Pancreas (tissue), 10 donors: Measurements from ENCODE around the gene U2SURP. TPM values are rescaled to one million over a fixed set of nuclear protein-coding genes. Genes with fewer than 3 reads are reported as not detected.
"Not testable (repeated sequence)": the region's sequence is repeated elsewhere in the genome, so short reads cannot be mapped to it uniquely, and the experiment has no call there.

ENCODE experiments used
- ATAC-seq, 4 donors: fragments of 200-7000 bp; cut with Tn5 transposase; one replicate each; pipeline versions ENCODE4 v1.8.0 to v1.9.1; 2020; ENCODE audit warnings: mild to moderate bottlenecking in 4 of 4, moderate library complexity in 4 of 4
- DNase-seq, 6 donors: peaks; one replicate each; pipeline ENCODE4 v3.0.0-alpha.2; 2020
- FAIRE-seq: peaks from 2 replicates; lab custom pipeline; 2012; peaks lifted over from hg19 to GRCh38; lab: Jason Lieb, UNC
- H3K27ac ChIP-seq, 4 donors: fragments of 200-600 bp; sonication (generic); 1 replicate in 3 of 4; 2 replicates in 1 of 4; pipeline versions ENCODE4 v1.5.0 to v1.8.0; 2020
- H3K27me3 ChIP-seq, 4 donors: fragments of 200-600 bp; one replicate each; pipeline ENCODE4 v1.8.0; 2021
- H3K36me3 ChIP-seq, 3 donors: fragments of 200-600 bp; sonication (generic) in 1 of 3; one replicate each; pipeline versions ENCODE4 v1.5.0 to v1.8.0; 2020 to 2021
- H3K4me1 ChIP-seq, 3 donors: fragments of 200-600 bp; one replicate each; pipeline ENCODE4 v1.8.0; 2021
- H3K4me3 ChIP-seq, 4 donors: fragments of 200-600 bp; sonication (generic) in 2 of 4; one replicate each; pipeline versions ENCODE4 v1.5.0 to v1.8.0; 2020 to 2021
- H3K9me3 ChIP-seq, 4 donors: fragments of 200-600 bp; one replicate each; pipeline ENCODE4 v1.8.0; 2021
- CTCF ChIP-seq, 4 donors: fragments of 200-600 bp; sonication (generic) in 3 of 4; IDR thresholded peaks; one replicate each; pipeline versions ENCODE4 v1.5.0 to v1.8.0; 2021; ENCODE audit warnings: antibody characterized with exemption in 4 of 4
- WGBS, 2 donors: extraction: QIAGEN DNeasy Blood & Tissue Kit; methylation state at CpG; one replicate each; pipeline ENCODE4 v1.1.7; 2013; 5-methylcytosine and 5-hydroxymethylcytosine counted together
- intact Hi-C, 3 donors: fragments of 100-400 bp; cut with DNase I; formaldehyde crosslinking; loops; one replicate each; pipeline versions ENCODE4 v1.11.1 to v1.14.2; 2022
- polyA plus RNA-seq, 2 donors: library from polyadenylated mRNA; stranded (reverse); fragments of 200-250 nt; gene quantifications; one replicate each; pipeline ENCODE4 v1.2.3, GENCODE V29; 2013
- total RNA-seq, 6 donors: library from RNA; stranded (reverse); fragmentation: NEBNext Ultra II Directional in 4 of 6; extraction: Animal tissue kit (Norgen Biotek cat#: 25700) in 4 of 6; gene quantifications; one replicate each; pipeline versions ENCODE4 v1.2.1 to v1.2.4, GENCODE V29; 2021 to 2023
- donor health status: healthy with polysubstance abuse.
- donor health status: DM: no; HTN: no; CAD: no; lungs with moderate emphysema.
- donor health status: DM: no; HTN: no; CAD: no.
- donor health status: control.
- donor health status: control.
- donor health status: Bipolar disorder and iron deficiency.
- donor health status: DM: yes; HTN: yes; CAD: no.
- donor health status: DM: no; HTN: no; CAD: no.
- donor health status: DM: no; HTN: no; CAD: no.
- donor health status: DM: yes; HTN: yes; CAD: no.

Gene U2SURP
- total and polyA plus RNA-seq, 8 donors = 19.9 to 48.2 (median 35.1) TPM

GRCh38 chr3:143024351-143024960 is 23.1 kb downstream of the U2SURP start:
- H3K27me3 ChIP-seq = no peaks in the 10 kb centered on the region
- no peak overlapping the region for H3K4me3 ChIP-seq
- intact Hi-C loops = no loop called here
- H3K4me1 ChIP-seq = no peaks in the 10 kb centered on the region
- DNase-seq = no peak
- peaks cover 0 to 68% (median 34%) of the 10 kb centered on the region in 3 donors for H3K36me3 ChIP-seq
- WGBS, 2 donors = 96 to 99% methylated on average over 4 of the region's 4 CpGs
- ATAC-seq = no peak
- no peak overlapping the region for H3K27ac ChIP-seq
- FAIRE-seq = no peak
- H3K9me3 ChIP-seq = no peaks in the 10 kb centered on the region
- no peak for TF ChIP-seq CTCF (IDR thresholded peaks at IDR 0.05)

GRCh38 chr3:143031327-143031726 is 30.0 kb downstream of the U2SURP start:
- ATAC-seq = no peak
- no peak for DNase-seq
- no peak for TF ChIP-seq CTCF (IDR thresholded peaks at IDR 0.05)
- no peaks in the 10 kb centered on the region for H3K4me1 ChIP-seq
- no peaks in the 10 kb centered on the region for H3K9me3 ChIP-seq
- no peaks in the 10 kb centered on the region for H3K27me3 ChIP-seq
- intact Hi-C loops = no loop called here
- WGBS, 2 donors = 90 to 95% methylated on average over 2 of the region's 2 CpGs
- H3K36me3 ChIP-seq = peaks cover 0 to 35% (median 24%) of the 10 kb centered on the region in 3 donors
- H3K27ac ChIP-seq = no peak overlapping the region
- FAIRE-seq = no peak
- no peak overlapping the region for H3K4me3 ChIP-seq

GRCh38 chr3:143031796-143032387 is 30.5 kb downstream of the U2SURP start:
- ATAC-seq, H3K27ac ChIP-seq, H3K9me3 ChIP-seq, H3K4me3 ChIP-seq, DNase-seq, intact Hi-C loops, FAIRE-seq, H3K4me1 ChIP-seq, H3K27me3 ChIP-seq: not testable (repeated sequence)
- 94 to 98% methylated on average over 4 of the region's 4 CpGs for WGBS, 2 donors
- peaks cover 0 to 35% (median 24%) of the 10 kb centered on the region in 3 donors for H3K36me3 ChIP-seq

GRCh38 chr3:143035466-143036211 is 34.3 kb downstream of the U2SURP start:
- Histone ChIP-seq H3K9me3 (no peaks in the 10 kb centered on the region), H3K4me3 (no peak overlapping the region), H3K36me3 (peaks cover 0 to 24% (median 13%) of the 10 kb centered on the region in 3 donors), H3K27ac (no peak overlapping the region), H3K27me3 (no peaks in the 10 kb centered on the region), H3K4me1 (no peaks in the 10 kb centered on the region)
- no peak for DNase-seq
- WGBS, 2 donors = 87 to 89% methylated on average over 3 of the region's 3 CpGs
- intact Hi-C loops = no loop called here
- TF ChIP-seq CTCF (IDR thresholded peaks at IDR 0.05) = no peak
- peak; percentile 5 for FAIRE-seq
- no peak for ATAC-seq

GRCh38 chr3:143036557-143036956 is 35.2 kb downstream of the U2SURP start:
- WGBS, 2 donors = 57 to 59% methylated on average over 2 of the region's 2 CpGs
- H3K4me3 ChIP-seq = no peak overlapping the region
- peak in 1 of 4 donors; percentile 34 for ATAC-seq
- no peaks in the 10 kb centered on the region for H3K27me3 ChIP-seq
- no peak for FAIRE-seq
- no peaks in the 10 kb centered on the region for H3K4me1 ChIP-seq
- TF ChIP-seq CTCF (IDR thresholded peaks at IDR 0.05) = no peak
- H3K9me3 ChIP-seq = no peaks in the 10 kb centered on the region
- no peak for DNase-seq
- H3K27ac ChIP-seq = no peak overlapping the region
- intact Hi-C loops = no loop called here
- H3K36me3 ChIP-seq = peaks cover 0 to 24% (median 8%) of the 10 kb centered on the region in 3 donors
